A673 (cell line): ENCODE data around the gene PIGB.

ENCODE experiments used
- CTCF ChIP-seq: fragments of 300-800, 200-600 bp; sonication (generic); conservative IDR thresholded peaks from 2 replicates; pipeline ENCODE4 v1.5.1; 2017; ENCODE audit warnings: low read depth, mild to moderate bottlenecking, antibody characterized with exemption, low read length, moderate library complexity, mixed read lengths
- EZH2 ChIP-seq: fragments of 200-600 bp; sonication (generic); IDR thresholded peaks from 2 replicates; pipeline ENCODE4 v1.6.1; 2017; ENCODE audit warnings: borderline replicate concordance, low read depth, mild to moderate bottlenecking, mixed read lengths, antibody characterized with exemption, low read length; ENCODE audit not compliant: poor library complexity, severe bottlenecking

GRCh38 chr15:55279746-55280351 lies 39.2 kb upstream of the PIGB start:
- TF ChIP-seq CTCF, result no peak
- no peak for TF ChIP-seq EZH2
